ENCODE data around the gene ENTPD3.

- TF ChIP-seq ARNT (IDR thresholded peaks at IDR 0.05) (no peak), FOXK2 (IDR thresholded peaks at IDR 0.05) (no peak), TARDBP (IDR thresholded peaks at IDR 0.05) (no peak), NFRKB (IDR thresholded peaks at IDR 0.05) (no peak), SUZ12 (IDR thresholded peaks at IDR 0.05) (no peak), SP1 (IDR thresholded peaks at IDR 0.05) (no peak), ELF4 (IDR thresholded peaks at IDR 0.05) (no peak), L3MBTL2 (conservative IDR thresholded peaks at IDR 0.05) (no peak)
Observed at GRCh38 chr3:40382617-40382979, 4.4 kb upstream of the ENTPD3 start.
